ENCODE data around the gene SMARCE1. TPM values are rescaled to one million over a fixed set of nuclear protein-coding genes. Genes with fewer than 3 reads are reported as not detected.

SMARCE1 gene
- total and polyA plus RNA-seq, 9 of the 15 experiments (the other 6 are each of a cell fraction or from before 2014, with no cell fraction given), result 64.1 to 142 (median 114) TPM

DNA sequence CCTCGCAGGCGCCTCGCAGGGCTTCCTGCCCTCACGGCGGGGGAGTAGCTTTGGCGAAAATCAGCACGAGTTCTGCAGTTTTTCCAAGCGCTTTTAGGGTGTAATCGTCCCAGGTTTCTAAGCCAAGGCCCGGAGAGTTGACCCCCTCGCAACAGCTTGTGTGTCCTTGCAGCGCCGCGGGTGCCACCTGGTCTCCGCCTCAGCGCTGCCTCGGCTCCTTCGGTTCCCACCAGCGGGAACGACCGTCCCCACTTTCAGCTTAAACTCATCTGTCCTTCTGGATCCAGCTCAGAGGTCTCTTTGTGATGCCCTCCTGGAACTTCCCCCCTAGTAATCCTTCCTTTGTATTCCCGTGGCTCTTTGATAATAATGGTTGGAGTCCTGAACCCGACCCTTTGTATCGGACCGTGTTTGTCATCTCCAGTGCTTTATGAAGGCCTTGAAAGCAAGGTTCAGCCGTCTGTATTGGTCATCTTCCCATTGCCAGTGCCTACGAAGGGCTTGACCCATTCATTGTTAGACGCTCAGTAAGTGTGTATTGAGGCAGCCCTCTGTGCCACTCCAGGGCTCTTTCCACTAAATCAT lies 858 bp upstream of the SMARCE1 start (continued):
- TF ChIP-seq, protein P1, sequence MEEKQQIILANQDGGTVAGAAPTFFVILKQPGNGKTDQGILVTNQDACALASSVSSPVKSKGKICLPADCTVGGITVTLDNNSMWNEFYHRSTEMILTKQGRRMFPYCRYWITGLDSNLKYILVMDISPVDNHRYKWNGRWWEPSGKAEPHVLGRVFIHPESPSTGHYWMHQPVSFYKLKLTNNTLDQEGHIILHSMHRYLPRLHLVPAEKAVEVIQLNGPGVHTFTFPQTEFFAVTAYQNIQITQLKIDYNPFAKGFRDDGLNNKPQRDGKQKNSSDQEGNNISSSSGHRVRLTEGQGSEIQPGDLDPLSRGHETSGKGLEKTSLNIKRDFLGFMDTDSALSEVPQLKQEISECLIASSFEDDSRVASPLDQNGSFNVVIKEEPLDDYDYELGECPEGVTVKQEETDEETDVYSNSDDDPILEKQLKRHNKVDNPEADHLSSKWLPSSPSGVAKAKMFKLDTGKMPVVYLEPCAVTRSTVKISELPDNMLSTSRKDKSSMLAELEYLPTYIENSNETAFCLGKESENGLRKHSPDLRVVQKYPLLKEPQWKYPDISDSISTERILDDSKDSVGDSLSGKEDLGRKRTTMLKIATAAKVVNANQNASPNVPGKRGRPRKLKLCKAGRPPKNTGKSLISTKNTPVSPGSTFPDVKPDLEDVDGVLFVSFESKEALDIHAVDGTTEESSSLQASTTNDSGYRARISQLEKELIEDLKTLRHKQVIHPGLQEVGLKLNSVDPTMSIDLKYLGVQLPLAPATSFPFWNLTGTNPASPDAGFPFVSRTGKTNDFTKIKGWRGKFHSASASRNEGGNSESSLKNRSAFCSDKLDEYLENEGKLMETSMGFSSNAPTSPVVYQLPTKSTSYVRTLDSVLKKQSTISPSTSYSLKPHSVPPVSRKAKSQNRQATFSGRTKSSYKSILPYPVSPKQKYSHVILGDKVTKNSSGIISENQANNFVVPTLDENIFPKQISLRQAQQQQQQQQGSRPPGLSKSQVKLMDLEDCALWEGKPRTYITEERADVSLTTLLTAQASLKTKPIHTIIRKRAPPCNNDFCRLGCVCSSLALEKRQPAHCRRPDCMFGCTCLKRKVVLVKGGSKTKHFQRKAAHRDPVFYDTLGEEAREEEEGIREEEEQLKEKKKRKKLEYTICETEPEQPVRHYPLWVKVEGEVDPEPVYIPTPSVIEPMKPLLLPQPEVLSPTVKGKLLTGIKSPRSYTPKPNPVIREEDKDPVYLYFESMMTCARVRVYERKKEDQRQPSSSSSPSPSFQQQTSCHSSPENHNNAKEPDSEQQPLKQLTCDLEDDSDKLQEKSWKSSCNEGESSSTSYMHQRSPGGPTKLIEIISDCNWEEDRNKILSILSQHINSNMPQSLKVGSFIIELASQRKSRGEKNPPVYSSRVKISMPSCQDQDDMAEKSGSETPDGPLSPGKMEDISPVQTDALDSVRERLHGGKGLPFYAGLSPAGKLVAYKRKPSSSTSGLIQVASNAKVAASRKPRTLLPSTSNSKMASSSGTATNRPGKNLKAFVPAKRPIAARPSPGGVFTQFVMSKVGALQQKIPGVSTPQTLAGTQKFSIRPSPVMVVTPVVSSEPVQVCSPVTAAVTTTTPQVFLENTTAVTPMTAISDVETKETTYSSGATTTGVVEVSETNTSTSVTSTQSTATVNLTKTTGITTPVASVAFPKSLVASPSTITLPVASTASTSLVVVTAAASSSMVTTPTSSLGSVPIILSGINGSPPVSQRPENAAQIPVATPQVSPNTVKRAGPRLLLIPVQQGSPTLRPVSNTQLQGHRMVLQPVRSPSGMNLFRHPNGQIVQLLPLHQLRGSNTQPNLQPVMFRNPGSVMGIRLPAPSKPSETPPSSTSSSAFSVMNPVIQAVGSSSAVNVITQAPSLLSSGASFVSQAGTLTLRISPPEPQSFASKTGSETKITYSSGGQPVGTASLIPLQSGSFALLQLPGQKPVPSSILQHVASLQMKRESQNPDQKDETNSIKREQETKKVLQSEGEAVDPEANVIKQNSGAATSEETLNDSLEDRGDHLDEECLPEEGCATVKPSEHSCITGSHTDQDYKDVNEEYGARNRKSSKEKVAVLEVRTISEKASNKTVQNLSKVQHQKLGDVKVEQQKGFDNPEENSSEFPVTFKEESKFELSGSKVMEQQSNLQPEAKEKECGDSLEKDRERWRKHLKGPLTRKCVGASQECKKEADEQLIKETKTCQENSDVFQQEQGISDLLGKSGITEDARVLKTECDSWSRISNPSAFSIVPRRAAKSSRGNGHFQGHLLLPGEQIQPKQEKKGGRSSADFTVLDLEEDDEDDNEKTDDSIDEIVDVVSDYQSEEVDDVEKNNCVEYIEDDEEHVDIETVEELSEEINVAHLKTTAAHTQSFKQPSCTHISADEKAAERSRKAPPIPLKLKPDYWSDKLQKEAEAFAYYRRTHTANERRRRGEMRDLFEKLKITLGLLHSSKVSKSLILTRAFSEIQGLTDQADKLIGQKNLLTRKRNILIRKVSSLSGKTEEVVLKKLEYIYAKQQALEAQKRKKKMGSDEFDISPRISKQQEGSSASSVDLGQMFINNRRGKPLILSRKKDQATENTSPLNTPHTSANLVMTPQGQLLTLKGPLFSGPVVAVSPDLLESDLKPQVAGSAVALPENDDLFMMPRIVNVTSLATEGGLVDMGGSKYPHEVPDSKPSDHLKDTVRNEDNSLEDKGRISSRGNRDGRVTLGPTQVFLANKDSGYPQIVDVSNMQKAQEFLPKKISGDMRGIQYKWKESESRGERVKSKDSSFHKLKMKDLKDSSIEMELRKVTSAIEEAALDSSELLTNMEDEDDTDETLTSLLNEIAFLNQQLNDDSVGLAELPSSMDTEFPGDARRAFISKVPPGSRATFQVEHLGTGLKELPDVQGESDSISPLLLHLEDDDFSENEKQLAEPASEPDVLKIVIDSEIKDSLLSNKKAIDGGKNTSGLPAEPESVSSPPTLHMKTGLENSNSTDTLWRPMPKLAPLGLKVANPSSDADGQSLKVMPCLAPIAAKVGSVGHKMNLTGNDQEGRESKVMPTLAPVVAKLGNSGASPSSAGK (IDR thresholded peaks at IDR 0.05), result 0 out of 2 replicates have a peak, but pooled peaks have one; percentile 30
- TF ChIP-seq BRCA1 (IDR thresholded peaks at IDR 0.05), result no peak
- TF ChIP-seq BRCA1 (CRISPR knock-in tag; IDR thresholded peaks at IDR 0.05), result 0 out of 2 replicates have a peak, but pooled peaks have one; percentile 15
- TF ChIP-seq SIN3B (IDR thresholded peaks at IDR 0.05; ENCODE audit: low read depth), result no peak
- no peak for TF ChIP-seq ZEB2 (IDR thresholded peaks at IDR 0.05)
